Measurements from ENCODE around the gene ASB18.

The ASB18 gene

DNA sequence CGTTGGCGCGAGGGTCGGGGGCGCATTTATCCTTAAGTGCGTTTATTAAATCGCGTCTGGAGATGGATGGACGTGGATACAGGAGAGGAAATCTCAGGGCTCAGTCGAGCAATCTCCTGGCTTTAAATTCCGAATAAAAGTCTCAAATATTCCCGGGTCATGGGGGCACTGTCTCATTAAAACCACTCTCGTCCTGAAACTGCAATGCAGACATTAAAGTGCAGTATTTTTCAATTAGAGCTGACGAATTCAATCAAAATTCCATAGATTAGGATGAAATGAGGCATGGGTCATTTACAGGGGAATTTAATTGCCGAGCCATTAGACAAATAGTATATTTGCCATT is 85.3 kb downstream of the ASB18 start:
- H3F3A ChIP-seq (ENCODE audit: insufficient read depth, low read length) = no peaks in the 10 kb centered on the region
- no peak for DNase-seq
- no peaks in the 10 kb centered on the region for H4K20me1 ChIP-seq (ENCODE audit: insufficient read depth, low read length)
- H3K4me1 ChIP-seq (ENCODE audit: low read length) = no peaks in the 10 kb centered on the region
- no peaks in the 10 kb centered on the region for H3K9me3 ChIP-seq (replicated peaks; ENCODE audit: insufficient read depth, low read length)
- H3K27me3 ChIP-seq (replicated peaks; ENCODE audit: insufficient read depth, low read length) = peaks cover 22% of the 10 kb centered on the region
- TF ChIP-seq, protein P1, sequence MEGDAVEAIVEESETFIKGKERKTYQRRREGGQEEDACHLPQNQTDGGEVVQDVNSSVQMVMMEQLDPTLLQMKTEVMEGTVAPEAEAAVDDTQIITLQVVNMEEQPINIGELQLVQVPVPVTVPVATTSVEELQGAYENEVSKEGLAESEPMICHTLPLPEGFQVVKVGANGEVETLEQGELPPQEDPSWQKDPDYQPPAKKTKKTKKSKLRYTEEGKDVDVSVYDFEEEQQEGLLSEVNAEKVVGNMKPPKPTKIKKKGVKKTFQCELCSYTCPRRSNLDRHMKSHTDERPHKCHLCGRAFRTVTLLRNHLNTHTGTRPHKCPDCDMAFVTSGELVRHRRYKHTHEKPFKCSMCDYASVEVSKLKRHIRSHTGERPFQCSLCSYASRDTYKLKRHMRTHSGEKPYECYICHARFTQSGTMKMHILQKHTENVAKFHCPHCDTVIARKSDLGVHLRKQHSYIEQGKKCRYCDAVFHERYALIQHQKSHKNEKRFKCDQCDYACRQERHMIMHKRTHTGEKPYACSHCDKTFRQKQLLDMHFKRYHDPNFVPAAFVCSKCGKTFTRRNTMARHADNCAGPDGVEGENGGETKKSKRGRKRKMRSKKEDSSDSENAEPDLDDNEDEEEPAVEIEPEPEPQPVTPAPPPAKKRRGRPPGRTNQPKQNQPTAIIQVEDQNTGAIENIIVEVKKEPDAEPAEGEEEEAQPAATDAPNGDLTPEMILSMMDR (IDR thresholded peaks at IDR 0.05; ENCODE audit: low read length) = no peak
- no peak for TF ChIP-seq EZH2phosphoT487 (IDR thresholded peaks at IDR 0.05; ENCODE audit: low read length)
- no peak for TF ChIP-seq EZH2 (optimal IDR thresholded peaks at IDR 0.05; ENCODE audit: low read depth, low read length)
- no peak overlapping the region for H3K27ac ChIP-seq (ENCODE audit: low read length)
- H2AFZ ChIP-seq (ENCODE audit: low read length) = no peak overlapping the region
- no peaks in the 10 kb centered on the region for H3K9me2 ChIP-seq (replicated peaks; ENCODE audit: insufficient read depth, low read length)
- H3K36me3 ChIP-seq (replicated peaks; ENCODE audit: insufficient read depth, low read length) = no peaks in the 10 kb centered on the region
- no peak overlapping the region for H3K4me2 ChIP-seq (ENCODE audit: low read depth, low read length)
- H3K4me3 ChIP-seq (ENCODE audit: low read length) = no peak overlapping the region
- H3K9ac ChIP-seq (ENCODE audit: low read length) = no peak overlapping the region
- no peaks in the 10 kb centered on the region for H3K79me2 ChIP-seq (ENCODE audit: low read length)

DNA sequence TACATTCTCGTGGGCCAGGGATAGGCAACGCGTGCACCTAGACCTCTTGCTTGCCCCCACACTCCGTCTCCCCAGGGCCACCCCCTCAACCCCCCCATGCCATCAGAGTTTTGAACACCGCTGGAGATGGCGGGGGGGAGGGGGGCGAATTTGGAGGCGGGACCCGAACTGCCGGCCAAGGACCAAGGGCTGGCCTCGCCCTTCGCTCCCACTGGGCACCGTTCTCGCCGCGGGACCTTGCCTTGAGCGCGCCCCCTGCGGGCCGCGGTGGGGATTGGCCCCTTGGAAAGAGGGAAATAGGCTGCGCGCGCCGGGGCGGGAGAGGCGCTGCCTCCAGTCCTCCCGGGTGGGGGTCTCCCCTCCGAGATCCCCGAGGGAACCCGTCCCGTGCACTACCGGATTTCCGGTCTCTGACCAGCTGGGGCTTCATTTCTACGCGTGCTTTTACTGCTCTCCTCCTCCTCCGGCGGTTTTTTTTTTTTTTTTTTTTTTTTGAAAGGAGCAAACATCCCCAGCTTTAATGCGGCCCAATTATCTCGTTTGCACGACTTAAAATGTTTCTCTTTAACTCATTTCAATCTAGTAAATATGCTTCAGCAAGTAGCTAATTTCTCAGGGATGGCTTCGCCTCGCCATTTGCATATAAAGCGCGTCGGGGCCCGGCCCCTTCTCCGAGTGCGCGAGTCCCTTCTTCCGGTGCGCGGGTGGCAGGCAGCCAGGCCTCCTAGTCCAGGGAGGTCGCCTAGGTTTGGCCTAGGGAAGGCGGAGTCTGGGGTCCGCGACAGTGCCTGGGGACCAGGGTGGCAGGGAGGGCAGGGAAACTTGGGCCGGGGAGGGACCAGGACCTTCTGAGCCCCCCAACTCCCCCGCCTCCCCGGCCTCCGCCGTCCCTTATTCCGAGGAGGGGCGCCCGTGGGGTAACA is 86.0 kb downstream of the ASB18 start:
- no peak overlapping the region for H3K27ac ChIP-seq (ENCODE audit: low read length)
- H3K4me2 ChIP-seq (ENCODE audit: low read depth, low read length) = no peak overlapping the region
- no peak for TF ChIP-seq EZH2 (optimal IDR thresholded peaks at IDR 0.05; ENCODE audit: low read depth, low read length)
- TF ChIP-seq, protein P1 (IDR thresholded peaks at IDR 0.05; ENCODE audit: low read length) = peak; percentile 39
- no peaks in the 10 kb centered on the region for H3K36me3 ChIP-seq (replicated peaks; ENCODE audit: insufficient read depth, low read length)
- H3K4me3 ChIP-seq (ENCODE audit: low read length) = no peak overlapping the region
- H3K9ac ChIP-seq (ENCODE audit: low read length) = no peak overlapping the region
- no peaks in the 10 kb centered on the region for H3K79me2 ChIP-seq (ENCODE audit: low read length)
- H3F3A ChIP-seq (ENCODE audit: insufficient read depth, low read length) = no peaks in the 10 kb centered on the region
- H4K20me1 ChIP-seq (ENCODE audit: insufficient read depth, low read length) = no peaks in the 10 kb centered on the region
- H3K9me2 ChIP-seq (replicated peaks; ENCODE audit: insufficient read depth, low read length) = no peaks in the 10 kb centered on the region
- no peaks in the 10 kb centered on the region for H3K4me1 ChIP-seq (ENCODE audit: low read length)
- peaks cover 22% of the 10 kb centered on the region for H3K27me3 ChIP-seq (replicated peaks; ENCODE audit: insufficient read depth, low read length)
- no peaks in the 10 kb centered on the region for H3K9me3 ChIP-seq (replicated peaks; ENCODE audit: insufficient read depth, low read length)
- peak; percentile 8 for DNase-seq
- no peak overlapping the region for H2AFZ ChIP-seq (ENCODE audit: low read length)

DNA sequence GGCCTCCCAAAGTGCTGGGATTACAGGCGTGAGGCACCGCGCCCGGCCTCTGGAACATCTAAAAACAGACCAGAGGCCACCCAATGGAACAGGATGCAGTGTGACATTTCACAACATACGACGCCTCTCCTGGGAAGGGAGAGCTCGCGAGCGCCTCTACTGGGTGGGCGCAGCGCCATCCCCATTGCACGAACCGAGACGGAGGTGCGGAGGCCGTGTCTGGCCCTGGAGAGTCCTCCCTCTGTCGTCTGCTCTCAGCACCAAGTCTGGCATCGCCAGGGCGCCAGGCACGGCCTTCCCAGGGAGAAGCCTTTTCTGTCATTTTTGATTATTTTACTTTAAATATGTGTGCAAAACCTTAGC is 86.6 kb downstream of the ASB18 start:
- H4K20me1 ChIP-seq (ENCODE audit: insufficient read depth, low read length) = no peaks in the 10 kb centered on the region
- DNase-seq = no peak
- no peak overlapping the region for H3K4me3 ChIP-seq (ENCODE audit: low read length)

More for the DNA sequence above, 86.6 kb downstream of the ASB18 start:
- H3K9me2 ChIP-seq (replicated peaks; ENCODE audit: insufficient read depth, low read length) = no peaks in the 10 kb centered on the region
- peaks cover 25% of the 10 kb centered on the region for H3K27me3 ChIP-seq (replicated peaks; ENCODE audit: insufficient read depth, low read length)
- H3K9me3 ChIP-seq (replicated peaks; ENCODE audit: insufficient read depth, low read length) = no peaks in the 10 kb centered on the region
- H3K4me2 ChIP-seq (ENCODE audit: low read depth, low read length) = no peak overlapping the region
- no peak overlapping the region for H3K27ac ChIP-seq (ENCODE audit: low read length)
- no peak overlapping the region for H2AFZ ChIP-seq (ENCODE audit: low read length)
- no peak overlapping the region for H3K9ac ChIP-seq (ENCODE audit: low read length)
- TF ChIP-seq, protein P1 (IDR thresholded peaks at IDR 0.05; ENCODE audit: low read length) = no peak
- no peak for TF ChIP-seq EZH2phosphoT487 (IDR thresholded peaks at IDR 0.05; ENCODE audit: low read length)
- no peak for TF ChIP-seq EZH2 (optimal IDR thresholded peaks at IDR 0.05; ENCODE audit: low read depth, low read length)
- no peaks in the 10 kb centered on the region for H3K79me2 ChIP-seq (ENCODE audit: low read length)
- H3K4me1 ChIP-seq (ENCODE audit: low read length) = no peaks in the 10 kb centered on the region
- no peaks in the 10 kb centered on the region for H3K36me3 ChIP-seq (replicated peaks; ENCODE audit: insufficient read depth, low read length)
- H3F3A ChIP-seq (ENCODE audit: insufficient read depth, low read length) = no peaks in the 10 kb centered on the region
